Ovary (tissue), 3 donors: ENCODE measurements around the gene NUBP2.

Experiments used
- CTCF ChIP-seq, 3 donors: fragments of 450-650 bp in 2 of 3; fragments of 200-600 bp in 1 of 3; IDR thresholded peaks; one replicate each; pipeline versions ENCODE4 v1.5.1 to v1.8.0; 2016 to 2022; ENCODE audit warnings: antibody characterized with exemption in 3 of 3, mild to moderate bottlenecking in 1 of 3
- EP300 ChIP-seq: sonication (generic); formaldehyde crosslinking; IDR thresholded peaks from one replicate; pipeline ENCODE4 v1.6.1; 2017; ENCODE audit warnings: antibody characterized with exemption
- POLR2A ChIP-seq: fragments of 450-650 bp; IDR thresholded peaks from one replicate; pipeline ENCODE4 v1.6.1; 2017; ENCODE audit warnings: antibody characterized with exemption, mild to moderate bottlenecking, moderate library complexity
- donor health status: DM: no; HTN: no; CAD: no.

DNA sequence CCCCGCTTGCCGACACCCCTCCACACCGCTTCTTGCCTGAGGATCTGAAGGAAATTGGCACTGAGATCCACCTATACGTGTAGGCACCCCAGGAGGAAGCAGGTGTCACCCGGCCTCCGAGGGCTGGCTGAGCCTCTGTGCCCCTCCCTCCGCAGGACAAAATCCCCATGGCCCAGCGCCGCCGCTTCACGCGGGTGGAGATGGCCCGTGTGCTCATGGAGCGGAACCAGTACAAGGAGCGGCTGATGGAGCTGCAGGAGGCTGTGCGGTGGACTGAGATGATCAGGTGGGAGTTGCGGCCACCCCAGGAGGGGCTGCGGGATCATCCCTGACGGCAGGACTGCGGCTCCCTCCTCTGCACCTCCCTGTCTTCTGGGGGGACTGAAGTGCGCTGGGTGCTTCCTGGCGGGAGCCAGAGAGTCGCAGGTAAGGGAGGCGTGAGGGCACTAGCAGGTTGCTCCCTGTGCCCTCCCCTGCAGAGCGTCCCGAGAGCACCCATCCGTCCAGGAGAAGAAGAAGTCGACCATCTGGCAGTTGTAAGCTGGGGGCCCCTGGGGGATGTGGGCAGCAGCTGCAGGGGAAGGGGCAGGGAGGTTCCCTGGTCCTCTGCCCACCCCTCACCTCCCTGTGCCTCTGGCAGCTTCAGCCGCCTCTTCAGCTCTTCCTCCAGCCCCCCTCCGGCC lies 20.4 kb upstream of the NUBP2 start:
- TF ChIP-seq POLR2A (no peak), CTCF (IDR thresholded peaks at IDR 0.05) (no peak), EP300 (no peak)
